Lung (tissue), 12 donors: ENCODE data around the gene PRODH2. TPM values are rescaled to one million over a fixed set of nuclear protein-coding genes. Genes with fewer than 3 reads are reported as not detected.

Experiments used
- ATAC-seq: fragments of 200-7000 bp; cut with Tn5 transposase; one replicate; pipeline ENCODE4 v1.9.1; 2020; ENCODE audit warnings: moderate number of reproducible peaks; ENCODE audit not compliant: insufficient read depth, low FRiP score
- DNase-seq, 3 donors: peaks; one replicate each; pipeline ENCODE4 v3.0.0-alpha.2; 2013 to 2017
- H3K27ac ChIP-seq, 2 donors: one replicate each; pipeline ENCODE4 v1.5.1; 2013; ENCODE audit warnings: mild to moderate bottlenecking in 2 of 2, moderate library complexity in 2 of 2, control low read depth in 1 of 2, inconsistent platforms in 1 of 2, low read depth in 1 of 2, low read length in 1 of 2
- H3K27me3 ChIP-seq, 3 donors: one replicate each; pipeline ENCODE4 v1.5.1; 2013; ENCODE audit warnings: low read length in 2 of 3; ENCODE audit not compliant: control insufficient read depth in 3 of 3, insufficient read depth in 3 of 3
- H3K36me3 ChIP-seq, 4 donors: one replicate each; pipeline ENCODE4 v1.5.1; 2013; ENCODE audit warnings: low read length in 4 of 4, mild to moderate bottlenecking in 1 of 4, moderate library complexity in 1 of 4; ENCODE audit not compliant: control insufficient read depth in 4 of 4, insufficient read depth in 4 of 4
- H3K4me1 ChIP-seq, 5 donors: one replicate each; pipeline ENCODE4 v1.5.1; 2013; ENCODE audit warnings: low read length in 5 of 5, mild to moderate bottlenecking in 2 of 5, moderate library complexity in 1 of 5; ENCODE audit not compliant: control insufficient read depth in 5 of 5, insufficient read depth in 5 of 5
- H3K4me3 ChIP-seq: one replicate; pipeline ENCODE4 v1.5.1; 2013; ENCODE audit warnings: mild to moderate bottlenecking, control low read depth, moderate library complexity
- H3K9ac ChIP-seq, 2 donors: one replicate each; pipeline ENCODE4 v1.5.1; 2013; ENCODE audit warnings: low read length in 2 of 2, control low read depth in 1 of 2; ENCODE audit not compliant: insufficient read depth in 1 of 2
- H3K9me3 ChIP-seq, 4 donors: one replicate each; pipeline ENCODE4 v1.5.1; 2013; ENCODE audit warnings: low read length in 3 of 4, mild to moderate bottlenecking in 1 of 4, moderate library complexity in 1 of 4; ENCODE audit not compliant: control insufficient read depth in 4 of 4, insufficient read depth in 3 of 4
- WGBS, 2 donors: extraction: QIAGEN DNeasy Blood & Tissue Kit; methylation state at CpG; one replicate each; pipeline ENCODE4 v1.1.7; 2013; 5-methylcytosine and 5-hydroxymethylcytosine counted together
- polyA plus RNA-seq, 2 donors: library from polyadenylated mRNA; stranded (reverse); fragments of 200-250 nt; gene quantifications; one replicate each; pipeline ENCODE4 v1.2.1, GENCODE V29; 2013
- total RNA-seq, 2 donors: library from RNA; depleted of rRNA in 1 of 2; stranded (reverse); fragments of >200 nt in 1 of 2; gene quantifications; one replicate each; pipeline ENCODE4 v1.2.1, GENCODE V29; 2014 to 2021
- TF ChIP-seq, protein P1 (sequence below): IDR thresholded peaks from 2 replicates; pipeline ENCODE4 v1.5.1; 2012; ENCODE audit warnings: mild to moderate bottlenecking; ENCODE audit errors: control extremely low read depth, extremely low read depth
- donor health status: control.
- donor health status: control.
- donor health status: Bipolar disorder and iron deficiency.
- donor health status: healthy.
- donor health status: DM: yes; HTN: yes; CAD: no.

The PRODH2 gene
- total and polyA plus RNA-seq, 4 donors = not detected

DNA sequence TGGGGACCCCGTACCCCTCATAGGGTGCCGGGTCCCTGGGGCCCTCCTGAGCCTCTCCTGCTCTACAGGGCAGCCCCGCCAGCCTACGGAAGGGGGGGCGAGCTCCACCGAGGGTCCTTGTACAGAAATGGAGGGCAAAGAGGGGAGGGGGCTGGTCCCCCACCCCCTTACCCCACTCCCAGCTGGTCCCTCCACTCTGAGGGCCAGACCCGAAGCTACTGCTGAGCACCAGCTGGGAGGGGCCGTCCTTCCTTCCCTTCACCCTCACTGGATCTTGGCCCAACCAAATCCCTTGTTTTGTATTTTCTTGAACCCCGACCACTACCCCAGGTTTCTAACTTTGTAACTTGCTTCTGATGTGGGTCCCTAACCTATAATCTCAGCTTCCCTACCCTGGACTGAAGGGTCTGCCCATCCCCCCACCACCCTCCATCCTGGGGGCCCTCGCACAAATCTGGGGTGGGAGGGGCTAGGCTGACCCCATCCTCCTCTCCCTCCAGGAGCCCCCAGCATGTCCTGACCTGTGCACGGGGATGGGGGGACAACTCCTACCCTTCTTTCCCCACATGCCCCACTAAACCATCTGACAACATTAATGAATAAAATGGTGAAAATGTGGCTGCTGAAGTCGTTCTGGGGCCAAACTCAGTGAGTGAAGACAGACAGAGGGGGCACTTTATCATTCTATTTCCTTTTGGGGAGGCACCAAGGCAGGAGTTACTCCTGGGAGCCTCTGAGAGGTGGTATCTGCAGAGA lies 24.3 kb downstream of the PRODH2 start:
- ATAC-seq (no peak), DNase-seq (no peak)
- no peaks in the 10 kb centered on the region for H3K9me3 ChIP-seq
- TF ChIP-seq, protein P1, sequence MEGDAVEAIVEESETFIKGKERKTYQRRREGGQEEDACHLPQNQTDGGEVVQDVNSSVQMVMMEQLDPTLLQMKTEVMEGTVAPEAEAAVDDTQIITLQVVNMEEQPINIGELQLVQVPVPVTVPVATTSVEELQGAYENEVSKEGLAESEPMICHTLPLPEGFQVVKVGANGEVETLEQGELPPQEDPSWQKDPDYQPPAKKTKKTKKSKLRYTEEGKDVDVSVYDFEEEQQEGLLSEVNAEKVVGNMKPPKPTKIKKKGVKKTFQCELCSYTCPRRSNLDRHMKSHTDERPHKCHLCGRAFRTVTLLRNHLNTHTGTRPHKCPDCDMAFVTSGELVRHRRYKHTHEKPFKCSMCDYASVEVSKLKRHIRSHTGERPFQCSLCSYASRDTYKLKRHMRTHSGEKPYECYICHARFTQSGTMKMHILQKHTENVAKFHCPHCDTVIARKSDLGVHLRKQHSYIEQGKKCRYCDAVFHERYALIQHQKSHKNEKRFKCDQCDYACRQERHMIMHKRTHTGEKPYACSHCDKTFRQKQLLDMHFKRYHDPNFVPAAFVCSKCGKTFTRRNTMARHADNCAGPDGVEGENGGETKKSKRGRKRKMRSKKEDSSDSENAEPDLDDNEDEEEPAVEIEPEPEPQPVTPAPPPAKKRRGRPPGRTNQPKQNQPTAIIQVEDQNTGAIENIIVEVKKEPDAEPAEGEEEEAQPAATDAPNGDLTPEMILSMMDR = no peak
- H3K4me1 ChIP-seq = no peaks in the 10 kb centered on the region
- no peaks in the 10 kb centered on the region for H3K27me3 ChIP-seq
- 84 to 90% methylated on average over 12 of the region's 12 CpGs for WGBS, 2 donors
- H3K4me3 ChIP-seq = no peak overlapping the region
- peaks cover 0 to 12% (median 5%) of the 10 kb centered on the region in 4 donors for H3K36me3 ChIP-seq
- H3K27ac ChIP-seq = no peak overlapping the region
- H3K9ac ChIP-seq = no peak overlapping the region

DNA sequence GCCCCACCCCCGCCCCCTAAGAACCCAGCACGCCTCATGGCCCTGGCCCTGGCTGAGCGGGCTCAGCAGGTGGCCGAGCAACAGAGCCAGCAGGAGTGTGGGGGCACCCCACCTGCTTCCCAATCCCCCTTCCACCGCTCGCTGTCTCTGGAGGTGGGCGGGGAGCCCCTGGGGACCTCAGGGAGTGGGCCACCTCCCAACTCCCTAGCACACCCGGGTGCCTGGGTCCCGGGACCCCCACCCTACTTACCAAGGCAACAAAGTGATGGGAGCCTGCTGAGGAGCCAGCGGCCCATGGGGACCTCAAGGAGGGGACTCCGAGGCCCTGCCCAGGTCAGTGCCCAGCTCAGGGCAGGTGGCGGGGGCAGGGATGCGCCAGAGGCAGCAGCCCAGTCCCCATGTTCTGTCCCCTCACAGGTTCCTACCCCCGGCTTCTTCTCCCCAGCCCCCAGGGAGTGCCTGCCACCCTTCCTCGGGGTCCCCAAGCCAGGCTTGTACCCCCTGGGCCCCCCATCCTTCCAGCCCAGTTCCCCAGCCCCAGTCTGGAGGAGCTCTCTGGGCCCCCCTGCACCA lies 25.3 kb downstream of the PRODH2 start:
- Histone ChIP-seq H3K9ac (no peak overlapping the region), H3K9me3 (no peaks in the 10 kb centered on the region), H3K27me3 (no peaks in the 10 kb centered on the region), H3K4me3 (no peak overlapping the region), H3K27ac (no peak overlapping the region), H3K4me1 (no peaks in the 10 kb centered on the region), H3K36me3 (peaks cover 0 to 21% (median 12%) of the 10 kb centered on the region in 4 donors)
- ATAC-seq = no peak
- WGBS, 2 donors = 93 to 95% methylated on average over 13 to 15 of the region's 15 CpGs
- DNase-seq = no peak
- TF ChIP-seq, protein P1 = no peak

DNA sequence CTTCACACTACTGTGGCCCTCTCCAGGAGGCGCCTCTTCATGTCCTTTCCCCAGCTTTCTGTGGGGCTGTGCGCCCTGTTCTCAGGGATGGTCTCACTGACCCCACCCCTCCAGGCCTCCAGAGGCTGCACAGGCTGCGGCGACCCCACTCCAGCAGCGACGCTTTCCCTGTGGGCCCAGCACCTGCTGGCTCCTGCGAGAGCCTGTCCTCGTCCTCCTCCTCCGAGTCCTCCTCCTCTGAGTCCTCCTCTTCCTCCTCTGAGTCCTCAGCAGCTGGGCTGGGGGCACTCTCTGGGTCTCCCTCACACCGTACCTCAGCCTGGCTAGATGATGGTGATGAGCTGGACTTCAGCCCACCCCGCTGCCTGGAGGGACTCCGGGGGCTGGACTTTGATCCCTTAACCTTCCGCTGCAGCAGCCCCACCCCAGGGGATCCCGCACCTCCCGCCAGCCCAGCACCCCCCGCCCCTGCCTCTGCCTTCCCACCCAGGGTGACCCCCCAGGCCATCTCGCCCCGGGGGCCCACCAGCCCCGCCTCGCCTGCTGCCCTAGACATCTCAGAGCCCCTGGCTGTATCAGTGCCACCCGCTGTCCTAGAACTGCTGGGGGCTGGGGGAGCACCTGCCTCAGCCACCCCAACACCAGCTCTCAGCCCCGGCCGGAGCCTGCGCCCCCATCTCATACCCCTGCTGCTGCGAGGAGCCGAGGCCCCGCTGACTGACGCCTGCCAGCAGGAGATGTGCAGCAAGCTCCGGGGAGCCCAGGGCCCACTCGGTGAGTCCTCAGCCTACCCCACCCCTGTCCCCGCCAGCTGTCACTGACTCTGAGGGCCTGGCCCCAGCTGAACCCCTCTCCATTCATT lies 26.1 kb downstream of the PRODH2 start:
- Histone ChIP-seq H3K9ac (no peak overlapping the region), H3K4me3 (no peak overlapping the region), H3K4me1 (no peaks in the 10 kb centered on the region), H3K27me3 (no peaks in the 10 kb centered on the region), H3K9me3 (no peaks in the 10 kb centered on the region), H3K36me3 (peaks cover 0 to 27% (median 17%) of the 10 kb centered on the region in 4 donors), H3K27ac (no peak overlapping the region)
- TF ChIP-seq, protein P1 = no peak
- ATAC-seq (no peak), DNase-seq (no peak)
- WGBS, 2 donors = 95 to 97% methylated on average over 29 to 31 of the region's 31 CpGs
